Urothelium cell line (cell line): Measurements from ENCODE around the gene RMDN2.
A peak's percentile ranks its signal among the peaks of the same experiment; 100 is the strongest.

Experiments
- DNase-seq: peaks from one replicate; pipeline ENCODE4 v3.0.0; 2011; ENCODE audit warnings: low spot score, mixed read lengths
- FAIRE-seq: peaks from 2 replicates; lab custom pipeline; 2011; peaks lifted over from hg19 to GRCh38; lab: Jason Lieb, UNC

RMDN2 gene

GRCh38 chr2:37896319-37896718, 28.8 kb upstream of the RMDN2 start:
- DNase-seq, result no peak
- FAIRE-seq, result no peak

GRCh38 chr2:37897511-37897910, 27.6 kb upstream of the RMDN2 start:
- FAIRE-seq, result no peak
- no peak for DNase-seq

- DNase-seq (no peak), FAIRE-seq (no peak)
Measured at GRCh38 chr2:37898448-37898847, 26.6 kb upstream of the RMDN2 start.

DNA sequence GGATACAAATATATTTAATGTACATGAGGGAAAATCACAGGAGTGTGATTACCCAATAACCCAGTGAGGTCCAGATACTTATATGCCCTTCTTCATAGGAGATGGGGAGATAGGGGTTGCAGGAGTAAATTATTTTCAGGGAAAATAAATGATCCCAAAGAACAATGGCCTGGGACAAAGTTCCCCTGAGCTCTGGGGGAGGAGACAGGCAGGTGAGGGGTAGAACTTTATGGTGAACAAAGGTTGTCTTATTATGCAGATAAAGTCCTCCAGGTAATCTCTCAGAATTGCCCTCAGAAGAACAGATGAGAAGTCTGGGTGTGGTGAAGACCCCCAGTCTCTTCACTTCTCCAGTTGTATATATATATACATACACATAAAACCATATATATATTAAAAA, 22.1 kb upstream of the RMDN2 start:
- FAIRE-seq, result no peak

GRCh38 chr2:37904425-37904824, 20.7 kb upstream of the RMDN2 start:
- DNase-seq (no peak), FAIRE-seq (no peak)

More for the DNA sequence above, 22.1 kb upstream of the RMDN2 start:
- DNase-seq, result no peak

DNA sequence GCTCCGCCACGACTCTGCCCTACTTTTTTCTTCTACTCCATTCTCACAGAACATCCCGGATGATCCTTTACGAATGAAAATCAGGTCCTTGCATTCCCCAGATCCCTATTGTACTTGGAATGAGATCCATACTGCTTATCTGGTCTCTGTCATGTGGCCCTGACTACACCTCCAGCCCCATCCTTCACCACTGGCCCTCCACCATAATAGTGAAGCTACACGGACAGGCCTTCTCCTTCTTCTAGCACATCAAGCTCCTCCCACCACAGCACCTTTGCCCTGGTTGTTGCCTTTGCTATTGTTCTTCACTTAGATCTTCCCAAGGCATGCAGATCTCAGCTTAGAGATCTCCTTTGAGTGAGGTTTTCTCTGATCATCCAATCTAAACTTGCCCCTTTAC, 20.1 kb upstream of the RMDN2 start:
- no peak for FAIRE-seq

GRCh38 chr2:37906131-37906530, 19.0 kb upstream of the RMDN2 start:
- FAIRE-seq (no peak), DNase-seq (no peak)

More for the DNA sequence above, 20.1 kb upstream of the RMDN2 start:
- DNase-seq, result no peak

DNA sequence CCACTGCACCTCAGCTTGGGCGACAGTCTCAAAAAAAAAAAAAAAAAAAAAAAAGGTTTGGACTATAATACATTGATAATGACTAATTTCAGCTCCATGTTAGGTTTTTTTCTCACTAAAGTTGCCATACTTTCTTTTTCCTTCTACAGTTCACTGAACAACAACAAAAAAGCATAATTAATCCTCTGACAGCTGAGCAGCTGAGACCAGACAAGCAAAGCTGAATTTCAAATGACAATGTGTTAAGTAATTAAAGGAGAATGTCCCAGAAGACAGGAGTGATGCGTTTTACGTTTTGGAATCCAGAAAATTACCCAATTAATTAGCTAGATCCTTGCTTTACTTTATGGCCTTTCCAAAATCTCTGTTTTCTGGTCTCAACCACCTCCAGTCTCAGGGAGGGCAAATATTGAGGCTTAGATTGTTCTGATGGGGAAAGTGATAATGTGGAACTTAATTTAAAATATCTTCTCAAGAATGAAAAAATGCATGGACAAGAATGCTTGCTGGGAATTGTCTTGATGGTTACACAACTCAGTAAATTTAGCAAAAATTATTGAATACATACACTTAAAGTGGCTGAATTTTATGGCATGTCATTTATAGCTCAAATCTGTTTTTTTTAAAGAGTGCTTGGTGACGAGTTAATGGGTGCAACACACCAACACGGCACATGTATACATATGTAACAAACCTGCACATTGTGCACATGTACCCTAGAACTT, 17.4 kb upstream of the RMDN2 start:
- FAIRE-seq, result no peak
- no peak for DNase-seq

GRCh38 chr2:37911296-37911873, 13.7 kb upstream of the RMDN2 start:
- FAIRE-seq, result no peak
- DNase-seq, result no peak

- FAIRE-seq (peak; percentile 35), DNase-seq (no peak)
Measured at GRCh38 chr2:37912056-37912455, 13.0 kb upstream of the RMDN2 start.

- no peak for DNase-seq
- no peak for FAIRE-seq
Measured at GRCh38 chr2:37912616-37913015, 12.5 kb upstream of the RMDN2 start.

DNA sequence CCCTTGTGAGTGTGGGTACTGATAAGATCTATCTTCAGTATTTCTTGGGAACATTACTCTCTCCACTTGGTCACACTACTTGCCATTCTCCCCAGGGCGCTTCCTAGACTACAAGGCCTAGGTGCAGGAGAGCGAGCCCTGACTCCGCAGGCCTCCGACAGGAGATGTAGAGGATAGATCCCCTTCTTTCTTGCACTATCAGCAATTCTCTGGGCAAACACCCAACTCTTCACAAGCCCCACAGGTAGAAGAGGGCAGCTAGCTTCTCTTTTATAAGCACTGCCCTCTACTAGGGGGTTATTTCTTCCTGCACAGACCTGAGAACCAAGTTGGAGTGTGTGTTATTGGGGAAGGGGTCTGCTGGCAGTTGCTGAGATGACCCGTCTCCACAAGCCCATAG, 10.7 kb upstream of the RMDN2 start:
- no peak for FAIRE-seq

GRCh38 chr2:37915773-37916172, 9.3 kb upstream of the RMDN2 start:
- FAIRE-seq (no peak), DNase-seq (no peak)

More for the DNA sequence above, 10.7 kb upstream of the RMDN2 start:
- no peak for DNase-seq

GRCh38 chr2:37916512-37917082, 8.5 kb upstream of the RMDN2 start:
- DNase-seq (no peak), FAIRE-seq (peak; percentile 27)

- FAIRE-seq (no peak), DNase-seq (no peak)
Measured at GRCh38 chr2:37917281-37918228, 7.5 kb upstream of the RMDN2 start.

- no peak for FAIRE-seq
- no peak for DNase-seq
Measured at GRCh38 chr2:37918742-37919186, 6.3 kb upstream of the RMDN2 start.

GRCh38 chr2:37919631-37920032, 5.5 kb upstream of the RMDN2 start:
- DNase-seq (no peak), FAIRE-seq (no peak)

DNA sequence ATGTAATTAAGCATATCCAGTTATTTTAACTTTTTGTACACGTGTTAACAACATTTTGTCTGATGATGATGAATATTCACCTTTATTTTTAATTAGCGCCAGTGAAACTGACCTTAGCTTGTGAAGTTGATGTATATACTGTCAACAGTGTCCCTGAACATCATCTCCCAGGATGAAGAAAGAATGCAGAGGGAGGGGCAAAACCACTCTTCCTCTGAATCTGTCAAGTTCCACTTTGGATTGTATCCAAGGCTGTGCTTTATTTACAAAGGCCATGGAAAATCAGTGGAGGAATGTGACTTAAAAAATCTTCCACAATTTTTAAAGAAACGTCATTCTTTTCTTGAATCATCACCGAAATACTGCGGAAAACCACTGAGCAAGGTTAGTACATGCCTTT, 4.5 kb upstream of the RMDN2 start:
- no peak for FAIRE-seq
- DNase-seq, result peak; percentile 69

DNA sequence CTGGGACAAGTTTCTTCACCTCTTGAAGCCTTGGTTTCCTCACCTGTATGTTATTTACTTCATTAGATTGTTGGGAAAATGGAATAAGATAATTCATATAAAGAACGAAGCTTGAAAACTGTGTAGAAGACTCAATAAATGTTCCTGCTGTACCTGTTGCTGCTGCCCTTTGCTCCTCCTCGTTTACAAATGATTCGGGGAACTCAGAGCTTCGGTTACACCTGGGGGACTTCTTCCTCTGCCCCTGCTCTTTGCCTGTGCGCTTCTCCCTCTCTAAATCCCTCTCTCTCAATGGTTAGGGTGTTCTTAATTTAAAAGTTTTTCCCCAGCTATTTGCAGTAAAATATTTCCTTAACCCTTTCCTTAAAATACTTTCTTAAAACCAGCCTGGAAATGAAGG, 3.3 kb upstream of the RMDN2 start:
- FAIRE-seq (no peak), DNase-seq (no peak)

GRCh38 chr2:37923308-37924055, 1.6 kb upstream of the RMDN2 start:
- FAIRE-seq (no peak), DNase-seq (no peak)
